Hematopoietic multipotent progenitor cell treated with erythropoietin and hydrocortisone succinate and interleukin-3 and kit ligand, for 4 days (in vitro differentiated cells): ENCODE results near the gene SCN3B.
A peak's percentile ranks its signal among the peaks of the same experiment; 100 is the strongest.

Experiments
- DNase-seq: peaks from one replicate; pipeline ENCODE4 v3.0.0-alpha.2; 2015

Gene SCN3B, protein sequence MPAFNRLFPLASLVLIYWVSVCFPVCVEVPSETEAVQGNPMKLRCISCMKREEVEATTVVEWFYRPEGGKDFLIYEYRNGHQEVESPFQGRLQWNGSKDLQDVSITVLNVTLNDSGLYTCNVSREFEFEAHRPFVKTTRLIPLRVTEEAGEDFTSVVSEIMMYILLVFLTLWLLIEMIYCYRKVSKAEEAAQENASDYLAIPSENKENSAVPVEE

DNA sequence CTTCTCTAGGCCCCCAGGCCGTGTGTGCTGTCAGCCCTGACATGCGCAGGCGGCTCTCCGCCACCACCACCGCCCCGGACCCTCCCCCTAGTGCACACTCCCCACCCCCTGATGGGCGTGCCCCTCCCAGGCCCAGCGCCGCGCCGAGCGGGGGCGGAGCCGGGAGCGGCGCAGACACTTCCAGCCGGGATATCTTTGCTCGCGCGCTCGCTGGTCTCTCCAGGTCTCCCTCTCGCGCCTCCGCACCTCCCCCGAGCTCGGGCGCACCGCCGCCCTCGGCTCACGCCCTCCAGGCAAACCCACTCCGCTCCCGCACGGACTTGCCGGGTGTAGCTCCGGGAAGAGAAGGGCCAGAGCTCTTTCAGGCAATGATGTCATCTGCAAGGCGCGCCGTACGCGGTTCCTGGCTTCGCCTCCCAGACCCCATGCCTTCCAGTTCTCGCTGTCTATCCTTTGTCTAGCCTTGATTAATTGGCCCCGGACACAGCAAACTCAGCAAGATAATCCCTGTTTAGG, at the start of gene SCN3B:
Gene SCN3B (minus strand): TSS at position 59 of the 516 bp plus-strand sequence. CDS start 823 bp downstream, outside the sequence.
- DNase-seq, result peak; percentile 43

- no peak for DNase-seq
These were observed 48.3 kb upstream of the SCN3B start for GRCh38 chr11:123702696-123703095.

DNA sequence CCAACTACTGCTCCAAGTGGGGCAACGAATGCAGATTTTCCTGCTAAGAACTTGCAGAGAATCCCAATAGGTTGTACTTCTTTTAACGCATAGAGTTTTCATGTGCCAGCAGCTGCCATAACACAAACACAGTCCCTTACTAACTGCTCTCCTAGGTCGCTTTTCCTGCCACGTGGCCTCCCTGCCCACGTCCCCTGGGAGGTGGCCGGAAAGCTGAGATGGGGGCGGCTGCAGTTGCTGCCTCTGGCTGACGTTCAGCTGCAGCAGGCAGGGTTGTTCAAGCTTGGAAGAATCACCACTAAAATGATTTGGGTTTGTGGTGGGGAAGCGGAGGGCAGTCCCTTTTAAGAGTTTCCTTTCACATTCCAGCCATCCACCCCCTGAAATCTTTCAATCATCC, 47.7 kb upstream of the SCN3B start:
- DNase-seq, result no peak

DNA sequence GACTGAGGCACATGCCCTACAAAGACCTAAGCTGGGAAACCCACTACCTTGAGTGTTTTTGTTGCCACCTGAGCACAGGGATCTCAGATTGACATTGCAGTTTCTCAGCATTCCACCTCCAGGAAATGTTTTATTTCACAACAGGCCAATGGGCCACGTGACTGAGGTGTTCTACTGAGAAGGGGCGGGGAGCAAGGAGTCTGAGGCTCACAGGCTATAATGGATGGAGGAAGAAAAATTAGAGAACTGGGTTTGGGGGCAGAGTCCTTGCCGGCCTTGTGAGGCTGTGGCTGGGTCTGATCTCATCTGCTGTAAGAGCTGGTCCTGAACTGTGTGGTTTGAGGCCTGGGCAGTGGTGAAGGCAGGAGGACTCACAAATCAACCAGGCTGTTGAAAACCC, 46.3 kb upstream of the SCN3B start:
- DNase-seq, result no peak

GRCh38 chr11:123698546-123699127, 44.2 kb upstream of the SCN3B start:
- DNase-seq, result no peak

GRCh38 chr11:123696183-123696582, 41.8 kb upstream of the SCN3B start:
- no peak for DNase-seq

DNA sequence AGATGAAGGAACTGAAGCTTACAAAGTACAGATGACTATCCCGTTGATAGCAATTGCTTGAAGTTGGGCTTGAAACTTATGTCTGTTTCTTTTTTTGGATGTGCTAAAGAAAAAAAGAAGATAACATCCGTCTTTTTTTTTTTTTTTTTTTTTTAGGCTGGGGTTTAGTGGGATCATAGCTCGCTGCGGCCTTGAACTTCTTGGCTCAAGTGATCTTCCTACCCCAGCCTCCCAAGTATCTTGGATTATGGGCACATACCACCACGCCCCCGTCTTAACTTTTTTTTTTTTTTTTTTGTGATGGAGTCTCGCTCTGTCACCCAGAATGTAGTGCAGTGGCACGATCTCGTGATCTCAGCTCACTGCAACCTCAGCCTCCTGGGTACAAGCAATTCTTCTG, 40.8 kb upstream of the SCN3B start:
- DNase-seq, result no peak

- peak; percentile 16 for DNase-seq
These were observed 40.1 kb upstream of the SCN3B start for GRCh38 chr11:123694551-123694950.

- DNase-seq, result no peak
These were observed 38.5 kb upstream of the SCN3B start for GRCh38 chr11:123692961-123693360.

GRCh38 chr11:123690485-123690884, 36.1 kb upstream of the SCN3B start:
- no peak for DNase-seq

GRCh38 chr11:123684601-123685000, 30.2 kb upstream of the SCN3B start:
- DNase-seq, result no peak

GRCh38 chr11:123683428-123684170, 29.2 kb upstream of the SCN3B start:
- no peak for DNase-seq

DNA sequence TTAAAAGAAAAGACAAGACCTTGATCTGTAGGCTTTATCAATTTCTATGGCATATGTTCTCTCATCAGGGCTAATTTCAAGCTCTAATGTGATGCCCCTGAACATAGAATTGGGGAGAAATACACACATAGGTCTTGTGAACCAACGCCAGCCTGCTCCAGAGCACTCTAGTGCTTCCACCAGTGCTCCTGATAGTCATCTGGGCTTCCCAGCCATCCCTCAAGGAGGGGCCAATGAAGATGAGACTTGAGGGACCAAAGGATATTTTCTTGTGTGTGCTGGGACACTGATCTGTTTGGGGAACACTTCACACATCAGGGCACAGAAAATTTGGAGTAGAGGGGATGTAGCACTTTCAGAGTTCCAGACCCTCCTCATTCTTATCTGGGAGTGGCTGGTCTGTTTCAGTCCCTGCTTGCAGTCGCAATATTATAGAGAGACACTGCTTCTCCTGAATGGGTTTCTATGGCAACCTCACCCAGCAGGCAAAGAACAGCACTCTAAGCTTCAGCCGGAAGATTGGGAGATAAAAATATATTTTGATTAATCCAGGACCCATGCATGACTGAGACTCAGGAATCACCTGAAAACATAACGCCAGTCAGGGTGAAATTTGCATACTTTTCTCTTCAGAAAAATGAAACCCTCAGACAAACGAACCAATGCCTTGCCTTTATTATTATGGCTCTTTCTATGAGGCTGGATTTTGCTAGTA, 28.4 kb upstream of the SCN3B start:
- no peak for DNase-seq

GRCh38 chr11:123681030-123681429, 26.6 kb upstream of the SCN3B start:
- no peak for DNase-seq

GRCh38 chr11:123678246-123678645, 23.8 kb upstream of the SCN3B start:
- DNase-seq, result no peak

GRCh38 chr11:123677510-123677909, 23.1 kb upstream of the SCN3B start:
- DNase-seq, result no peak

- no peak for DNase-seq
These were observed 19.9 kb upstream of the SCN3B start for GRCh38 chr11:123674297-123674696.

- no peak for DNase-seq
These were observed 18.1 kb upstream of the SCN3B start for GRCh38 chr11:123672568-123672967.

GRCh38 chr11:123671534-123671933, 17.1 kb upstream of the SCN3B start:
- DNase-seq, result no peak

DNA sequence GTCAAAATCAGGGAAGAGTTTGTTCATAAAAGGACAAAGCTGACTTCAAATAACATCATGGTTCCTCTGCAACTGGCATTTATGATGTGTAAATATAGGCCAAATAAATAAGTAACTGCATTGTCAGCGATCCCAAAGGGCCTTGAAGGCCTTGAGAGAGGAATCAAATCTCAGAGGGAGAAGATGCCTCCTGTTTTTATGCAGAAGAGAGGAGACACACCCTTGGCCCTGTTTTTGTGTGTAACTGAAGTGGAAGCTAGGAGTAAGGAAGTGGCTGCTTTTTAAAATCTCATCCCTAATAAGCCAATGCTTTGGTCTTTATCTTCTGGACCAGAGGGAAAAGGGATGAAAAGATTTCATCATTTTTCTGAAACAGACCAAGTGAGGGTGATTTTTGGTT, 15.7 kb upstream of the SCN3B start:
- no peak for DNase-seq

GRCh38 chr11:123665306-123665705, 10.9 kb upstream of the SCN3B start:
- DNase-seq, result no peak

- peak; percentile 58 for DNase-seq
These were observed 5.5 kb upstream of the SCN3B start for GRCh38 chr11:123659965-123660364.

DNA sequence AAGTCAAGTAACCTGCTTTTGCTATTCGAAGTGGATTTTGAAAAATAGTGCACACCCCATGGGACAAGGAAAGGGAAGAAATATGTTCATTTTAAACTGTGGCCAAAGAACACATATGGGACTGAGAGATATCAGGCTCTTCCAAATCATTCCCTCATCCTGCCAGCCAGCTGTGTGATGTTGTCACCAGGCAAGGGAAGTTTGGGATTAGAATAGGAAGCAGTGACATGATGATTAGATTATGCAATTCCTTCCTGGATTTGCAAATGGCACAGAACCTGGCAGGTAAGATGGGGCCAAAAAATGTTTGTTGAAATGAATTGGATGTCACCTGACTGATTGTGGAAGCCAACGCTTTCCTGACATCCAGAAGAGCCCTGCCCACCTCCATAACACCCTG, 4.9 kb upstream of the SCN3B start:
- no peak for DNase-seq
